HG02973 (cell line): ENCODE measurements around the gene PRKRIP1.
"Not testable (repeated sequence)": the region's sequence is repeated elsewhere in the genome, so short reads cannot be mapped to it uniquely, and the experiment has no call there.

Experiments
- ATAC-seq: cut with Tn5 transposase; IDR thresholded peaks from one replicate; pipeline ENCODE4 v1.9.1; 2021; ENCODE audit warnings: moderate library complexity; ENCODE audit not compliant: unreplicated experiment

Gene PRKRIP1

DNA sequence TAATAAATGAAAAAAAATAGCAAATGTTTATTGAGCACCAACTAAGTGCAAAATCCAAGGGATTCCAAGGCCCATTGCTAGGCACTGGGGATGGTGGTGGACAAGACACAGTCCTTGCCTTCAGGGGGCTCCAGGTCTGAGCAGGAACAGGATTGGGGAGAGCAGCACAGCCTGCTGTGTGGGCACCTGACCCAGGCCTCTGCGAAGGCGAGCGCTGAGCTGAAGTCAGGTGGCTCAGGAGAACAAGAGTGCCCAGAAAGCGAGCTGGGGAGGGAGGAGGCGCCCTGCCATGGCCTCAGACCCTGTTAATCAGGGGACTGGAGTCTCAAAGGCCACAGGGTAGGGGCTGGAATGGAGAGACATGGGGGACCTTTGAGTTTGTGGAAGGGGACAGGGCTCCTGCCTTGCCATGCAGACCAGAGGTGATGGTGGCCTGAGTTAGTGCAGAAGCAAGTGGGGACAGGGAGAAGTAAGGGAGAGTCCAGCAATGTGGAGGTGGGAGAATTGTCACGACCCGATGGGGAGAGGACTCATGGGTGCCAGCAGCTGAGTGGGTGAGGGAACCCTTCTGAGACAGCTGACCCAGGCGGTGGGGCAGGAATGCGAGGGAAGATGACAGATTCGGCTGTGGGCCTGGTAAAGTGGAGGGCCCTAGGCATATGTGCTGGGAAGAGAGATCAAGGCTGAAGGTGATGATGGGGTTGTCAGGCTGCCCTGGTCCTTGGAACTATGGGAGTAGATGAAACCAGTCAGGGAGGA is 33.2 kb downstream of the PRKRIP1 start:
- no peak for ATAC-seq

DNA sequence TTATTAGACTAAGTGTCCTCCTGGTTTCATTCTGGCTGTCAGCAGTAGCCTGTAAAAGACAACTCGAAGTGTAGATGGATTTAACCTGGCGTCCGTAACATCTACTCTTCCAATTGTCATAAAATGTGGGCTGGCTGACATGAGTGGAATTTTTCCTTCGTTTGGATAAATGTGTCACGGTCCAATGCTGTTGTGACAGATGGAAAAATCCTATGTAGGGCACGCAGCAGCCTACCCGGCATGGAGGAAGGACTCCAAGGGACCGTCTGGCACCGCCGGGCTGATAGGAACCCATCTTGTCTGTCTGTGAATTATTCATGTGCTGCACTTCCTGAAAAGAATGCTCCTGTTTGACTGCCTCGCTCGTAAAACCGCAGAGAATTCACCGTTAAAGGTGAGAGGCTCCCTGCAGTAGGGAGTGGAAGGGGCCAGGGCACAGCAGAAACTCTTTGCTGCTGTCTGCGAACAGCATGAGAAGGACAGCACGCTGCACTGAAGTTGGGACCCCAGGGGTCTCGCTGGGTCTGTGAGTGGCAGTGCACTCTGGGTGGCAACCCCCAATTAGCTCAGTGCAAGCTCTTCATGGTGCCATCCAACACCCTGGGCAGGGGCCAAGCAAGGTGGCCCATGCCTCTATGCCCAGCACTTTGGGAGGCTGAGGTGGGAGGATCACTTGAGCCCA is 35.6 kb downstream of the PRKRIP1 start:
- no peak for ATAC-seq

DNA sequence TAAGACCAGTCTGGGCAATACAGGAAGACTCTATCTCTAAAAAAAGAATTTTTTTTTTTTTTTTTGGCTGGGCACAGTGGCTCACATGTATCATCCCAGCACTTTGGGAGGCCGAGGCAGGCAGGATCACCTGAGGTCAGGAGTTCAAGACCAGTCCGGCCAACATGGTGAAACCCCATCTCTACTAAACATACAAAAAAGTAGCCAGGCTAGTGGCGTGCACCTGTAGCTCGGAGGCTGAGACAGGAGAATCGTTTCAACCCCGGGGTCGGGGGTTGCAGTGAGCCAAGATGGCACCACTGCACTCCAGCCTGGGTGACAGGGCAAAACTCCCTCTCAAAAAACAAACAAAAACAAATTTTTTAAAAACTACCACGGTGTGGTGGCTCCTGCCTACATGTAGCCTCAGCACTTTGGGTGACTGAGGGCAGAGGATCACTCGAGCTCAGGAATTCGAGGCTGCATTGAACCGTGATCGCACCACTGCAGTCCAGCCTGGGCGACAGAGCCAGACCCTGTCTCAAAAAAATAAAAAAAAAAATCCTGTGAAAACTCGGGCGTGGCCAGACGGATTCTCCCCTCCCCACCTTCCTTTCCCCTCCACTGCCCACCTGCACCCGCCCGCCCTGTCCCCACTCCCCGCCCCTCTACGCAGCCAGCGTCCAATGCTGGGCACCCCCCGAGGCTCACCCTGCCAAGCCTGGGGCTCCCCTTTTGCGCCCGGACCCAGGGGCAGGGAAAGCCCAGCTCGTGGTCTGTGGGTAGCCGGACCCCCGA is 36.5 kb downstream of the PRKRIP1 start:
- peak; percentile 21 for ATAC-seq

DNA sequence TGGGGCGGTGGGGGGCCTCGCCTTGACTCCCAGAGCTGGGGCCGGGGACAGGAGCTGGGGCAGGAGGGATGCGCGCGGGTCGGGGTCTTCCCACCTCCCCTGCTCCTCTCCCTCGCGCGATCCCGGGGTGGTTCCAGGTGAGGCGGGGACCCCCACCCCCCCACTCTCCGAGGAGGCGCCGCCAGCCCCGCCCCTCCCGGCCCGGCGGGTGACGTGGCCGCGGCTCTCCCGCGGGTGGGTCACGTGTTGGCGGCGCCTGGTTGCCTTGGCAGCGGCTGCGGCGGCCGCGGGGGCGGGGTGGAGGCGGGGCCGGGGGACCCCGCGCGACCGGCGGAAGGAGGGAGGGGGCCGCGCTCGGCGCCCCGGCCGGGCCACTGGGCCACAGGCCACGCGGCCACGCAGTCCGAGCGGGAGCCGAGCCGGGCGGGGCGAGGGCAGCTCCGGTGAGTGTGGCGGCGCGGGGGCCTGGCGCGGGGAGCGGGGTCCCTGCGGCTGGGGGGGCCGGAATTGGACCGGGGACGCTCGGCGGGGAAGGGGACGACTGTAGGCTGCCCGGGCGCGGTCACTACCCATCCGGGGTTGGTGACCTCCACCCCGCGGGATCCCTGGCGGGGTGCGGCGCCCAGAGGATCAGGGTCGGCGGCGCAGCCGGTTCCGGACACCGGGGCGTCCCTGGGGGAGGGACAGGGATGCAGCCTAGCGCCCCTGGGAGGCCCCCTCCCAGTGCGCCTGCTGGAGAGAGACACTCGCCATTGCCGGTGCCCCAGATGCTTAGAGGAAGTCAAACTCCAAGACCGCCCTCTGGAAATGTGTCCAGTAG is 37.3 kb downstream of the PRKRIP1 start, which contains the start of gene ORAI2:
ORAI2 (plus strand) TSS at position 357 of the 820 bp plus-strand sequence. CDS start 5,382 bp downstream, outside the sequence.
- ATAC-seq, result peak; percentile 50

DNA sequence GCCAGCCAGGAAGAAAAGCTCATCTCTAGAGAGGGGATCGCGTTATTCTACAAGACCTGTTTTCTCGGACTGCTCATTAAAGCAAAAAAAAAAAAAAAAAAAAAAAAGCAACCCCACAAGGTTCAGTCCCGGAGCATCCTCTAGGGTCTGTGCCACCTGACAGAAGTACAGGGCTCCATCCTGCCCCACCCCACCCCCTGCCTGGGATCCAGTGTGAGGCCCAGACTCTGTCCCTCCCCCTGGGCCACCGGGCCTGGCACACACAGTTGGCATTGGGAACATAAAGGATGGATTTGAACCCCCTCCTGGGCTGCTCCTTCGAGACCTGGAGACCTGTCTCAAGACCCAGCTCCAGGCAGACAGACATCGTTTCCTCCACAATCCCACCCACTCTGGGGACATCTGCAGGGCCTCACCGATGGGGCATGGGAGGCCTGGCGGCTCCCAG is 37.9 kb downstream of the PRKRIP1 start:
- ATAC-seq, result peak; percentile 6

DNA sequence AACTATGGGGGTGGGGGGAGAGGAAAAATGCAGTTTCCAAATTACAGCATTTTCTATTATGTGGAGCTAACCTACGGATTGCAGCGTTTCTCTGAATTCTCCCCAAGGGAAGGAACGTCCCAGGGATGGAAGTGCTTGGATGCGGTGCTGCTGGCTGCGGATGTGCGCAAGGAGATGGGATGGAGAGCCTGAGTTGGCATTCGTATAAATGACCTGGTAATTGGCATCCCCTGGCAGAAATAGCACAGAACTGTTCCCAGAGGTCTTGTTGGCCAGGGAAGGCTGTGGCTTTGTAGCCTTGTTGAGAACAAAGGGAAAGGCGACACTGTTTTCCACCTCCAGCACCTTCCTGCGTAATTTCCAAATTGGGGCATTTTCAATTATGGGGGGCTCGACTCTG is 40.0 kb downstream of the PRKRIP1 start:
- ATAC-seq, result no peak

DNA sequence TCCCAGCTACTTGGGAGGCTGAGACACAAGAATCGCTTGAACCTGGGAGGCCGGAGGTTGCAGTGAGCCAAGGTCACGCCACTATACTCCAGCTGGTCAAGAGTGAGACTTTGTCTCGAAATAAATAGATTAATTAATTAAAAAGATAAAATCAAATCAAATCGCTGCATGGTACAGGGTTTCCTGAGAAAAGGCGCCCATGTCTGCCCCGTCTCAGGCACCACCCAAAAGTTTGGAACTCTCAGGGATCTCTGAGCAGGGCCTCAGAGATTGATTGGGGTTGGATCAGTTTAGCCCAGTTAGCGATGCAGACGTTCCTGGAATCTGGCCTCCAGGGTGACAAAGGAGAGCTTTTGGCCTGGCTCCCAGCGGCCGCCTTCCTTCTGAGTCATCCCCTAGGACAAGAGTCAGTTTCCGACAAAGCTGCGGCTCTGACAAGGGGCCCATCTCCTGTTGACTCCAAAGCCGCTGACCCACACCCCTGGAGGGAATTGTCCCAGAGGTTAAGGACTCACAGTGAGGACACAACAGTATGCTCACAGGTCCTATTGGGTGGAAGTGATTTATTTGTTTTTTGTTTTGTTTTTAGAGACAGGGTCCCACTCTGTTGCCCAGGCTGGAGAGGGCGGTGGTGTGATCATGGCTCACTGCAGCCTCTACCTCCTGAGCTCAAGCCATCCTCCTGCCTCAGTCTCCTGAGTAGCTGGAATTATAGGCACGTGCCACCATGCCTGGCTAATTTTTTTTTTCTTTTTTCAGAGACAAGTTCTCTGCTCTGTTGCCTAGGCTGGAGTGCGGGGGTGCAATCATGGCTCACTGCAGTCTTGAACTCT is 44.0 kb downstream of the PRKRIP1 start:
- ATAC-seq, result no peak

DNA sequence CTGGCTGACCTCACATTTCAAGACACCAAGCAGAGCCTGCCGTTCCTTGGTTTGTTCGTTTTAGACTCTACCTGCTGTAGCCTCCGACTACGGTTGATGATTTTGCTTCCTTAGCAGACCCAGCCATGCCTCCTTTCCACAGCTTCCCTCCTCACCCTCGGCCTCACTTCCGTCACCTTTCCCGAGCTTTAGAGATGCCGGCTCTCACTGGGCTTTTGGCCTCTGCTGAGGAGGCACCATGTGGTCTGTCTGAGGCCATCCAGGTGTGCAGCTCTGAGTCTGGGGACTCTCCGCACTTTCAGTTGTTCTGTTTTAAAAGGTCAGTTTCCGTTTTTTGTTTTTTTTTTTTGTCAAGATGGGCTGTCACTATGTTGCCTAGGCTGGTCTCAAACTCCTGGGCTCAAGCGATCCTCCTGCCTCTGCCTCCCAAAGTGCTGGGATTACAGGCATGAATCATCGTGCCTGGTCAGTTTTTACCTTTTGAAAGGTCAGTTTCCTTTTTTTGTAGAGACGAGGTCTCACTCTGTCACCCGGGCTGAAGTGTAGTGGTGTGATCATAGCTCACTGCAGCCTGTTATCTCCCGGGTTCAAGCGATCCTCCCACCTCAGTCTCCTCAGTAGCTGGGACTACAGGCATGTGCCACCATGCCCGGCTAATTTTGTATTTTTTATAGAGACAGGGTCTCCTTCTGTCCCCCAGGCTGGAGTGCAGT is 49.0 kb downstream of the PRKRIP1 start:
- ATAC-seq, result peak; percentile 49

DNA sequence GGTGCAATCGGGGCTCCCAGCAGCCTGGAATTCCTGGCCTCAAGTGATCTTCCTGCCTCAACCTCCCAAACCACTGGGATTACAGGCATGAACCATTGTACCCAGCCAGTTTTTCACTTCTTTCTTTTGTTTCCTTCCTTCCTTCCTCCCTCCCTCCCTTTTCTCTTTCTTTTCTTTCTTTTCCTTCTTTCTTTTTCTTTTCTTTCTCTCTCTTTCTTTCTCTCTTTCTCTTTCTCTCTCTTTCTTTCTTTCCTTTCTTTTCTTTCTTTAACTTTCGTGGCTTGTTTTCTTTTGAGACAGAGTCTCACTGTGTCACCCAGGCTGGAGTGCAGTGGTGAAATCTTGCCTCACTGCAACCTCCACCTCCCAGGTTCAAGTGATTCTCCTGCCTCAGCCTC is 49.5 kb downstream of the PRKRIP1 start:
- ATAC-seq, result no peak

DNA sequence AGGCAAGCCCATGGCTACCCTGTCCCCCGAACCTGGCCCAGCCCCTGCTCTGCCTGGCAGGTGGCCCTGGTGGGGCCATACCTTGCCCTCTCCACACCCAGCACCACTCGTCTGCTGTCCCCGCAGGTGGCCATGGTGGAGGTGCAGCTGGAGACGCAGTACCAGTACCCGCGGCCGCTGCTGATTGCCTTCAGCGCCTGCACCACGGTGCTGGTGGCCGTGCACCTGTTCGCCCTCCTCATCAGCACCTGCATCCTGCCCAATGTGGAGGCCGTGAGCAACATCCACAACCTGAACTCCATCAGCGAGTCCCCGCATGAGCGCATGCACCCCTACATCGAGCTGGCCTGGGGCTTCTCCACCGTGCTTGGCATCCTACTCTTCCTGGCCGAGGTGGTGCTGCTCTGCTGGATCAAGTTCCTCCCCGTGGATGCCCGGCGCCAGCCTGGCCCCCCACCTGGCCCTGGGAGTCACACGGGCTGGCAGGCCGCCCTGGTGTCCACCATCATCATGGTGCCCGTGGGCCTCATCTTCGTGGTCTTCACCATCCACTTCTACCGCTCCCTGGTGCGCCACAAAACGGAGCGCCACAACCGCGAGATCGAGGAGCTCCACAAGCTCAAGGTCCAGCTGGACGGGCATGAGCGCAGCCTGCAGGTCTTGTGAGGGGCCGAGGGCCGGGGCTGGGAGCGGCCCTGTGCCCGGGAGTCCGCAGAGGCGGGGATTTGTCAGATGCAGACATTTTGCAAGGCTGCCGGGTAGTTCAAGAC is 50.4 kb downstream of the PRKRIP1 start:
- ATAC-seq, result no peak

DNA sequence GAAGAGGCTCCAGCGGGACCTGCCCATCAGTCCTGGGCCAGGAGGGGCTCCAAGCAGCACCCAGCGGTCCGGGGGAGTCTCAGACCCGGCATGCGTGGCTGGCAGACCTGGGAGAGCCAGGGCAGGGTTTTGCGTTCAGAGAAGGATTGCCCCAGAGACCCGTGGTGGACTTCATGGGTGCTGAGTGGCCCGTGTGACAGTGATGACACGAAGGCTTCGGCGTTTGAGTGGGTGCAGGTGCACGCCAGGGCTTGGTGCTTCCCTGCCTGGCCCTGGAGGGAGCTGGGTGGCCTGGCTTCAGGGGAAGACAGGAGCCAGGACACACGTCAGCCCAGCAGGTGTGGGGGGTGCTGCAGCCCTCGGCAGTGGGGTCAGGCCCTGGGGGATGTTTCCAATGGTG is 51.1 kb downstream of the PRKRIP1 start:
- no peak for ATAC-seq

DNA sequence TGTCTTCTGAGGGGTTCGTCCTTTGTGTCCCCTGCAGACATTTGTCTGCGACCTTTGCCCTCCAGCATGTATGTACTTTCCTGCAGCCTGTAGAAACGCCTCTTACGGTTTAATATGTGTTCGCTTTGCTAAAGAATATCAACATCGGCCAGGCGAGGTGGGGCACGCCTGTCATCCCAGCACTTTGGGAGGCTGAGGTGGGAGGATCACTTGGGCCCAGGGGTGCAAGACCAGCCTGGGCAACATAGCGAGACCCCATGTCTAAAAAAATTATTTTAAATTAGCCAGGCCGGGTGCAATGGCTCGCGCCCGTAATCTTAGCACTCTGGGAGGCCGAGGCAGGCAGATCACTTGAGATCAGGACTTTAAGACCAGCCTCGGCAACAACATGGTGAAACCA is 53.0 kb downstream of the PRKRIP1 start:
- ATAC-seq, result no peak

DNA sequence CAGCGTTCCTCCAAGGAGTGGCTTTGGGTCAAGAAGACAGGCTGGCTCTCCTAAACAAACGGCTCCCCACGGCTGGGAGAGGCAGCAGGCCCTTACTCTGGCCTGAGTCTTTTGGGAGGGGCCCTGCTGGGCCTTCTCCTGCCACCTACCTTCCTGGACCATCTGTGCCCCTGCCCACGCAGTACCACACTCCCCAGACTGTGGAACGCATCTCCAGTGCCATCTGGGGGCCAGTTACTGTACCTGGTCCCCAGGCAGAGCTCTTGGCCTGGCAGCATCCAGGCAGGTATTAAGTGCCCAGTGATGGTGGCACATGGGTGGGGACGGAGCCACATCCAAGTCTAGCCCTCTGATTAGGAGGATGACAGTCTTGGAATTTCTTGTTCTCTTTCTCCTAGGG is 54.1 kb downstream of the PRKRIP1 start:
- ATAC-seq, result no peak

DNA sequence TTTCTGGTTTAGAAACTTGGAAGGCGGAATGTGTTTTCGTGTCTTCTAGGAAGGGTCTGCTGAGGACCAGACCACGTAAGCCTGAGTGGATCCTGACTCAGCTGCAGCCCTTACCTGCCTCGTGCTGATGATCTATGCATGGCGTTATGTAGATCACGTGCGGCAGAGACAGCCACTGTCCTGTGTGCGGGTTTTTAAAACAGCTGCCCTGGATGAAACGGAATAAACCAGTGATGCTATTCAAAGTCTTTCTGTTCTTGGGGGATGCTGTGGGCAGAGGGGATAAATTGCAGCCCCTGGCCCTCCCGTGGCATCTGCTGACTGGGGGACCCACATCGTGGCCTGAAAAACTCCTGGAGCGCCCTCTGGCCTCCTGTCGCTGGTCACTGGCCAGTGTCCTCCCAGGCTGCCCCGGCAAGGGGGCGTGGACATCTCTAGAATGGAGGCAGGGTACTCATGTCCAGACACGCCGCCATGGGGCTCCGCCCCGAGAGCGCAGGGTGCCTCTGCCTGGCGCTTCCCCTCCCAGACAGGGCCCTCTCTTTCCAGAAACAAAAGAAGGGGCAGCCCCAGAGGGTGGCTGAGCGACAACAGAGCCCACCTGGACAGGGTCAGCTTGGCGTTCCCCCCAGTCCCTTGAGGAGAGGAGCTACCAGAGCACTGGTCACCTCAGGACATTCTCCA is 55.4 kb downstream of the PRKRIP1 start:
- no peak for ATAC-seq

DNA sequence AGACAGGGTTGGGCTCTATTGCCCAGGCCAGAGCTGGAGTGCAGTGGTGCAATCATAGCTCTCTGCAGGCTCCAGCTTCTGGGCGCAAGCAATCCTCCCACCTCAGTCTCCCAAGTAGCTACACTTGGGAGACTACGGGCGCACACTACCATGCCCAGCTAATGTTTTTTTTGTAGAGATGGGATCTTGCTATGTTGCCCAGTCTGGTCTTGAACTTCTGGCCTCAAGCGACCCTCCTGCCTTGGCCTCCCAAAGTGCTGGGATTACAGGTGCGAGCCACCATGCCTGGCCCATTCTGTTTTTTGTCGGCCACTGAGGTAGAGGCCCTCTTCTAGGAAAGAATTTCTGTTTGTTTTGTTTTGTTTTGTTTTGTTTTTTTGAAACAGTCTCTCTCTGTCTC is 56.3 kb downstream of the PRKRIP1 start:
- no peak for ATAC-seq

DNA sequence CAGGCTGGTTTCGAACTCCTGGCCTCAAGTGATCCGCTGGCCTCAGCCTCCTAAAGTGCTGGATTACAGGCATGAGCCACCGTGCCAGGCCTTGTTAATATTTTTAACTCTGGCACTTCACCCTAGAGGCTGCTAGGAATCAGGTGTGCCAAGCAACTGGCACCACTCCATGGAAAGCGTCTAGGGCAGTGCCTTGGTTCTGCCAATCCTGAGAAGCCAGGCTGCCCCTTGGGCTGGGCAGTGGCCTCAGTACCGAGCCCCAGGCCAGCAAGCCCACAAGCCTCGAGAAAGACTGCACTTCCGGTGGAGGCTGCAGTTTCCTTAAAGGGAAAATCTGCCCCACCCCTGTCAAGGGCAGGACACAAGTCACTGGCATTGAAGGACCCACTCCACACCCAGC is 57.2 kb downstream of the PRKRIP1 start:
- ATAC-seq, result no peak

DNA sequence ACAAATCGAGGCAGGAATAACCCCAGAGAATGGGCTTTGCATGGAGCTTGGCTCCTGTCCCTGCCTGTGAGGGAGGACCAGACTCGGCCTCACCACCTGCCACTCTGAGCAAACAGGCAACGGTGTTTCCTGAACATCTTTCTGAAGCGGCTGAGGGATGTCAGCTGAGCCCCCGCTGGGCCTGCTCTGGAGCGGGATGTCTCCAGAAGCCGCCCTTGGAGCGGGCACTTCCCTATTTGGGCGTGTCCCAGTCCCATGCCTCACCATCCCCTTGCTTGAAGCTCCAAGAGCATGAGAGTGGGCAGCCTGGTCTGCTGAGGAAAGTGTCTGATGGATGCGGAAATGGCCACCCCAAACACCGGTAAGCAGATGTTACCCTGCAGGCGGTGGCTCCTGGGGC is 58.3 kb downstream of the PRKRIP1 start:
- no peak for ATAC-seq

DNA sequence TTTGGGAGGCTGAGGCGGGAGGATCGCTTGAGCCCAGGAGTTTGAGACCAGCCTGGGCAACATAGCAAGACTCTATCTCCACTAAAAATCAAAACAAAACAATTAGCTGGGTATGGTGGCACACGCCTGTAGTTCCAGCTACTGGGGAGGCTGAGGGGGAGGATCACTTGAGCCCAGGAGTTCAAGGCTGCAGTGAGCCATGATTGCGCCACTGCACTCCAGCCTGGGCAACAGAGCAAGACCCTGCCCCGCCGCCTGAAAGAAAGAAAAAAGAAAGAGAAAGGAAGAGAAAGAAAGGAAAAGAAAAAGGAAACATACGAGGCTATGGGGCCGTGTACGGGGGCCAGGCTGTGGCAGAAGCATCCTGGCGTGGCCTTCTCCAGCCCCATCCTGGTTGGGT is 58.8 kb downstream of the PRKRIP1 start:
- not testable (repeated sequence) for ATAC-seq
